Measurements from ENCODE around the gene NXF2. TPM values are rescaled to one million over a fixed set of nuclear protein-coding genes. Genes with fewer than 3 reads are reported as not detected.
A peak's percentile ranks its signal among the peaks of the same experiment; 100 is the strongest.
"Not testable (repeated sequence)": the region's sequence is repeated elsewhere in the genome, so short reads cannot be mapped to it uniquely, and the experiment has no call there.

Gene NXF2
- not detected for total RNA-seq

GRCh38 chrX:102246893-102247292 is at the start of gene NXF2:
Gene NXF2, plus strand, starts transcription at chrX:102247167. Its CDS starts 59,912 bp downstream, at chrX:102307079.
- ATAC-seq; H3K4me3 Mint-ChIP-seq; POLR2A ChIA-PET; H3K36me3 Mint-ChIP-seq (ENCODE audit: low read depth); H3K27ac Mint-ChIP-seq; H3K27me3 Mint-ChIP-seq; H3K4me1 Mint-ChIP-seq; DNase-seq; H3K9me3 Mint-ChIP-seq (ENCODE audit: low read depth); CTCF ChIA-PET; intact Hi-C loops (cut with DNase I, micrococcal nuclease): not testable (repeated sequence)

DNA sequence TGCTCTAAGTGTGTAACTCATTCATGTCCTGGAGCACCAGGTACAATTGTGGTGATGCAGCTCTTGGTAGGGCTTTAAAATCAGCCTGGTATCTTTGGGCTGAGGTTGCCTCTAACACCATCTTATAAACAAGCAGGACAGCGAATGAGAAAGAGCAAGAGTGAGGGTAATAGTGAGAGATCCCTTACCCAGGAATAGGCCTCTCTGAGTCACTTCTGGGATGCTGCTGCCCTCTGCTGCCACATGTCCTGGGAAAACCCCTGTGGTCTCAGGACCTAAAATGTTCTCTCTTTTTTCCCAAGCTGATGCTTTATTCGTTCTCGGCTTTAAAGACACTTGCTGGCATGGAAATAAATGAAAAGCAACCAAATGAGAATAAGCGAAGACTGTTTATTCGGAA is 39.0 kb upstream of the NXF2 start:
- H3K4me3 Mint-ChIP-seq; DNase-seq; H3K9me3 Mint-ChIP-seq (ENCODE audit: low read depth); H3K27ac Mint-ChIP-seq; CTCF ChIA-PET; POLR2A ChIA-PET; H3K36me3 Mint-ChIP-seq (ENCODE audit: low read depth); H3K27me3 Mint-ChIP-seq; H3K4me1 Mint-ChIP-seq; ATAC-seq; intact Hi-C loops (cut with DNase I, micrococcal nuclease): not testable (repeated sequence)

DNA sequence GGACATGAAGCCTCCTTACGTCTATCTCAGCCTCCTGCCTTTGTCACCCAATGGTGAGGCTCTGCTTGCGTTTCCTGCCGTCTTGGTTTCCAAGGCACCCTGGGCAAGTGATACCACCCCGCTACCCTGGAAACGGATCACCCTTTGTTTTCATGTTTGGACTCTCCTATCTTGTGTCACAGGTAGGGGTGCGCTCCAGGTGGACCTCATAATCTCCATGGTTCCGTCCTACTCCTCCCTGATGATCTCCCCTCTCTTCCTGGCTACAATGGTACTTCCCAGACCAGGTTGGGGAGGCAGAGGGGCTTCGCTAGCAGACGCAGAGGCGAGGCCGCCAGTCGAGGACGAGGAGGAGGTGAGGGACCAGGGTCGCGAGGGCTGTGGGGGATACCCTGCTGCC is 32.0 kb upstream of the NXF2 start, which contains the start of gene TCP11X1:
Gene TCP11X1 (plus strand): TSS at position 316 of the 400 bp plus-strand sequence.
- intact Hi-C loops (cut with DNase I, micrococcal nuclease); H3K4me1 Mint-ChIP-seq: not testable (repeated sequence)

DNA sequence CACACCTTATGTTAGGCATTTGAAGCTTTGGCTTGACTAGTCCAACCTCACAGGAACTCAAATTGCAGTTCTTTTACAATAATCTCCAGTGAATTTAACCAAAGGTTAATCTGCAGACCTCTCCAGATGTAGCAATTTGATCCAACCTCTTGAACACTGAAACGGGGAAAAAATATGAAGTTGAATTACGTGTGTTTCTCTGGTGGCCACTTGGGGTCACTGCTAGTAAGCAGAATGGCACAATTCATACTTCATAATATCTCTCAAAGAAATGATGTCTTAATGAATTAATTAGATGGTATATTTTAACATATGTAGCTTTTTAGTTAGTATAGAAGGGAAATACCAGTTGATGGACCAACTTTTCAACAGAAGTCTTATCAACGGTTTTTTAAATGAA is 30.5 kb upstream of the NXF2 start:
- H3K9me3 Mint-ChIP-seq (ENCODE audit: low read depth); intact Hi-C loops (cut with DNase I, micrococcal nuclease); H3K4me1 Mint-ChIP-seq; H3K27me3 Mint-ChIP-seq; ATAC-seq; DNase-seq; H3K4me3 Mint-ChIP-seq; H3K27ac Mint-ChIP-seq; CTCF ChIA-PET; H3K36me3 Mint-ChIP-seq (ENCODE audit: low read depth); POLR2A ChIA-PET: not testable (repeated sequence)

More for the DNA sequence above, 32.0 kb upstream of the NXF2 start, which contains the start of gene TCP11X1:
- H3K9me3 Mint-ChIP-seq (ENCODE audit: low read depth); H3K36me3 Mint-ChIP-seq (ENCODE audit: low read depth); DNase-seq; CTCF ChIA-PET; ATAC-seq; H3K4me3 Mint-ChIP-seq; H3K27me3 Mint-ChIP-seq; POLR2A ChIA-PET; H3K27ac Mint-ChIP-seq: not testable (repeated sequence)

GRCh38 chrX:102235678-102236077 is 11.3 kb upstream of the NXF2 start:
- H3K36me3 Mint-ChIP-seq (ENCODE audit: low read depth); intact Hi-C loops (cut with DNase I, micrococcal nuclease); H3K4me1 Mint-ChIP-seq; H3K27ac Mint-ChIP-seq; H3K9me3 Mint-ChIP-seq (ENCODE audit: low read depth); POLR2A ChIA-PET; DNase-seq; CTCF ChIA-PET; H3K4me3 Mint-ChIP-seq; H3K27me3 Mint-ChIP-seq; ATAC-seq: not testable (repeated sequence)

- ATAC-seq; intact Hi-C loops (cut with DNase I, micrococcal nuclease); H3K4me1 Mint-ChIP-seq; CTCF ChIA-PET; POLR2A ChIA-PET; H3K27ac Mint-ChIP-seq; H3K4me3 Mint-ChIP-seq; H3K36me3 Mint-ChIP-seq (ENCODE audit: low read depth); H3K27me3 Mint-ChIP-seq; H3K9me3 Mint-ChIP-seq (ENCODE audit: low read depth); DNase-seq: not testable (repeated sequence)
These were observed 6.7 kb upstream of the NXF2 start for GRCh38 chrX:102240265-102240664.

DNA sequence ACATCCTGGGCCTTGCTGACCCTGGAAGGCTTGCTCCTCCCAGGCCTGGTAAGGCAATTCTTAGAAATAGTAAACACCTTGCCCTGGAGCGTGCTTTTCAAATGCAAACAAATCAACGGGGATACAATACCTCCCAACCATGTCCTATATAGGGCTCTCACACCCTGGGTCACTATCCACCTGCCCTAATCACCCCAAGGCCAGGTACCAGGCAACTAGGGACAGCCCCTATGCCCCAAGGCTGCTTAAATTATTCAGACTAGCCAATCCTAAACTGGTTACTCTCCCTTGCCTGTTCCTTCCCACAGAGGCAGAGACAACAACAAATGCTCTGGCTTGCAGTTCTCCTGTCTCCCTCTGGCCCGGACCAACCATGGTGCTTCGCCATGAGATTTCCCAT is 25.3 kb downstream of the NXF2 start:
- DNase-seq; CTCF ChIA-PET; H3K4me3 Mint-ChIP-seq; H3K36me3 Mint-ChIP-seq (ENCODE audit: low read depth); H3K27ac Mint-ChIP-seq; intact Hi-C loops (cut with DNase I, micrococcal nuclease); H3K9me3 Mint-ChIP-seq (ENCODE audit: low read depth); H3K4me1 Mint-ChIP-seq; POLR2A ChIA-PET; H3K27me3 Mint-ChIP-seq; ATAC-seq: not testable (repeated sequence)

DNA sequence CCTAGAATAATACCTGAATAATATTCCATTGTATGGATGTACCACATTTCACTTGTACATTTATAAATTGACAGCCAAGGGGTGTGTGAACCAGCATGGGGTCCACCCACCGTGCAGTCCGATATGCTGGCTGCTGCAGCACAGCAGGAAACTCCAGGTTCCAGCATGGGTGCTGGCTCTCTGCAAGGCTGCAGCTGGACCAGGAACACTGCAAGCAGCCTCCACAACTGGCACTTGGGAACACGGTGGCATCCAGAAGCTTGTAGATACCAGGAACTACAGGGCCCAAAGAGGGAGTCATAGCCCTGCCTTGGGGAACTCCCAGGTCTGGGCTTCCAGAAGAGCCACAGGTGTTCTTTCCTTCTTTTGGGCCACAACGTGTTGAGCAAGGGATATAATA is 91.2 kb downstream of the NXF2 start:
- Mint-ChIP-seq H3K9me3 (ENCODE audit: low read depth) (no peaks in the 10 kb centered on the region), H3K27me3 (no peaks in the 10 kb centered on the region), H3K27ac (no peak overlapping the region), H3K4me1 (no peaks in the 10 kb centered on the region), H3K4me3 (no peak overlapping the region), H3K36me3 (ENCODE audit: low read depth) (no peaks in the 10 kb centered on the region)
- no peak for ATAC-seq
- CTCF ChIA-PET = no interaction called here
- intact Hi-C loops (cut with DNase I, micrococcal nuclease) = no loop called here
- POLR2A ChIA-PET = no interaction called here
- DNase-seq = no peak

DNA sequence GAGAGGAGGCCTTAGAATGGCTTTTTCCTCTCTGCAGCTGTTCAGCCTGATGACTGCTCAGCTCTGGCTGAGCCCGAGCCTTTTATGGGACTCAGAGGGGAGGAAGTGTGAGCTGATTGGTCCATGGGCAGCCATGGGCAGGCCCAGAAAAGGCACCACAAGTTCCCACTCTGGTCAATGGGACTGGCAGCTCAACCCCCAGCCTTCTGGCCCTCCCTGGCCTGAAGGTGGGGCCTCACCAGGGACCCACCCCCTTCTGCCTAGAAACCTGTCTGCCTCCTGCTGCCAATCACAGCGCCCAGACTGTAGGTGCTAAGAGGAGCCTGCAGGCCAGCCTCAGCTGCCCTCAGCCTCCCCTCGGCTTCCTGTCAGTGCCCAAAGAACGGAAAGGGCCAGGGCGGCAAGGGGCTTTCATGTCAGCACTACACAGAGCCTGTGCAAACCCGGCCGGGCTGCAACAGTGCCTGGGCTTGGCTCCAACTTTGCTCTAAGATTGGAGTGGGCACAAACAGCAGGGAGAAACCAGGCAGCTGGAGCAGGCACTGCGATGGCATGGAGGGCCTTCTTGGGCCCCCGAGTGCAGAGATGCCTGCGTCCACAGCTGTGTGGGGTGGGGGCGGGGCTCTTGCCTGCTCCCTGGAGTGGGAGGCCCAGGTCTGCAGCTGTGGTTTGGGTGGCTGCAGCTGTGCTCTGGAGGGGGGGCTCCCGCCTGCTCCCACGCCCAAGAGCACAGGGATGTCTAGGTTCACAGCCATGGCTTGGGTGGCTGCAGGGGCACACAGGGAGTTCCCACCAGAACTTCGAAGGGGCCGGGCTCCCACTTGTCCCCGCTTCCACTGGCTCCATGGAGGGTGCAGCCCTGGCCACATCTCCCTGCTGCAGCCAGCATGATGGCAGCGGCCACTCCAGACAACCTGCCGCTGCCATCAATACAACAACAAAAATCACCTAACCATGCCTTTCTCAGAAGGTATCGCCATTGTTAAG is 92.6 kb downstream of the NXF2 start:
- H3K27ac Mint-ChIP-seq = no peak overlapping the region
- ChIA-PET CTCF (interaction anchor here (1.3 kb wide), 1 partner anchor 496 kb away, joined by 4 read pairs; no protein-coding TSS in a partner anchor), POLR2A (no interaction called here)
- intact Hi-C loops (cut with DNase I, micrococcal nuclease) = no loop called here
- H3K4me1 Mint-ChIP-seq = no peaks in the 10 kb centered on the region
- DNase-seq (peak; percentile 7), ATAC-seq (peak; percentile 61)
- H3K4me3 Mint-ChIP-seq = no peak overlapping the region
- H3K36me3 Mint-ChIP-seq (ENCODE audit: low read depth) = no peaks in the 10 kb centered on the region
- no peaks in the 10 kb centered on the region for H3K9me3 Mint-ChIP-seq (ENCODE audit: low read depth)
- no peaks in the 10 kb centered on the region for H3K27me3 Mint-ChIP-seq

- Mint-ChIP-seq H3K4me1 (no peaks in the 10 kb centered on the region), H3K27me3 (no peaks in the 10 kb centered on the region), H3K4me3 (no peak overlapping the region), H3K27ac (no peak overlapping the region), H3K36me3 (ENCODE audit: low read depth) (no peaks in the 10 kb centered on the region), H3K9me3 (ENCODE audit: low read depth) (no peaks in the 10 kb centered on the region)
- DNase-seq = no peak
- ChIA-PET POLR2A (no interaction called here), CTCF (no interaction called here)
- intact Hi-C loops (cut with DNase I, micrococcal nuclease) = no loop called here
- ATAC-seq = no peak
These were observed 94.9 kb downstream of the NXF2 start for GRCh38 chrX:102341867-102342266.

GRCh38 chrX:102345916-102346315 is 98.9 kb downstream of the NXF2 start:
- ATAC-seq (no peak), DNase-seq (peak; percentile 78)
- H3K27me3 Mint-ChIP-seq = no peaks in the 10 kb centered on the region
- H3K27ac Mint-ChIP-seq = no peak overlapping the region
- ChIA-PET CTCF (no interaction called here), POLR2A (no interaction called here)
- H3K4me3 Mint-ChIP-seq = no peak overlapping the region
- intact Hi-C loops (cut with DNase I, micrococcal nuclease) = no loop called here
- H3K4me1 Mint-ChIP-seq = no peaks in the 10 kb centered on the region
- H3K9me3 Mint-ChIP-seq (ENCODE audit: low read depth) = no peaks in the 10 kb centered on the region
- H3K36me3 Mint-ChIP-seq (ENCODE audit: low read depth) = no peaks in the 10 kb centered on the region
